Kidney tubule cell (primary cell): ENCODE measurements around the gene SERPINA3.
A peak's percentile ranks its signal among the peaks of the same experiment; 100 is the strongest.

Experiments used
- DNase-seq: peaks from one replicate; pipeline ENCODE4 v3.0.0-alpha.2; 2018; ENCODE audit warnings: low spot score

Gene SERPINA3

GRCh38 chr14:94655169-94655710 is 43.0 kb downstream of the SERPINA3 start:
- no peak for DNase-seq

- no peak for DNase-seq
These were observed 43.9 kb downstream of the SERPINA3 start for GRCh38 chr14:94656043-94656442.

- no peak for DNase-seq
These were observed 47.1 kb downstream of the SERPINA3 start for GRCh38 chr14:94659256-94659655.

DNA sequence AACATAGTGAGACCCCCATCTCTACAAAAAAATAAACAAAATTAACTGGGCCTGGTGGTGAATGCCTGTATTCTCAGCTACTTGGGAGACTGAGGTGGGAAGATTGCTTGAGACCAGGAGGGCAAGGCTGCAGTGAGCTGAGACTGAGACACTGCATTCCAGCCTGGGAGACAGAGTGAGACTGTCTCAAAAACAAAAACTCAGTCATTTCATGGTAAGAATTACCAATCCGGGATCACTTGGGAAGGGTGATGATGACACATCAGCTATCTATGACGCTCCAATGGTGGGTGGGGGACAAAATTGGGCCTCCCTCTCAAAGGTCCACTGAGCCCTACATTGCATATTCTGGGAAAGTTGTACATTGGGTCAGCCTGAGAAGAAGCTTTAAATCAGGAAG is 47.7 kb downstream of the SERPINA3 start:
- no peak for DNase-seq

DNA sequence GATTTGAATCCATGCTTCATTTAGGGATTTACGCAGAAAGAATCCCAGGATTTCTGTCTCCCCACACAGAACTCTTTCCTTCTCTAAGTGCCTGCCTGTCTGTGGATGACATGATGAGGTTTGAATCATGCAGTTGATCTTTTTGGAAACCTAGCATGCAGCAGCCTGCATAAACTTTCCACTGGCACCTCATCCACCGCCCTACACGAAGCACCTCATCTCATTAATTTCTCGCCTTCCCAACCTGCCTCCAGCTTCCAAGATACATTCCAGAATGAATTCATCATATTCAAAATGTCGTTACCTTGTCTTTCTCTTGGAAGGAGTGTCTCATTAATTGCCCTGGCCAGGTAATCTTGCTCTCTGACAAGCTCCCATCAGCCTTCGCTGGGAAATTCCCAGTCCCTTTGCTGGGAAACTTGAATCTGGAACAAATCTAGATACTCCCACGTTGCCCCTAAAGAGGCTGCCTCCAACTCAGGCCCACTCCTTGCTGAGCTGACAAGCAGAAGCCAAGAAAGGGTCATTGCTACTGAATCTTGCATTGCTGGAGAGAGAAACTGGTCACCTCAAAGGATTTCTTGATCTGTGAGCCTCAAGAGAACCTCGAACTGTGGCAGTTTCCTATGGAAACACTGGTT is 48.2 kb downstream of the SERPINA3 start:
- DNase-seq: no peak

DNA sequence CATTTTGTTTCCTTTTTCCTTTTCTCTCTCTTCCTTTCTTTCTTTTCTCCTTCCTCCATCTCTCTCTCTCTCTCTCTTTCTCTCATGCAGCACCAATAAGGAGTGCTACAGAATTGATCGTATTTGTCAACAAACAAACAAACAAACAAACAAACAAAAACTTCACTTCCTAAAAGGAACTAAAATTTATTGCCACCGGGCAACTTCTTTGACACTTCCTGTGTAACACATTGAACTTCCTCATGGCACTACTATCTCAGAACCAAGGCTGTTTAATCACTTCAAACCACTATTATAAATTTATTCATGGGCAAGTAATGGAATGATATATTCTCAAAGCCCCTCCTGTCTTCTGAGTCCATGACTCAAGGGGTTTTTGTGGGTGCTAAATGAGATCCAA is 51.3 kb downstream of the SERPINA3 start:
- no peak for DNase-seq

DNA sequence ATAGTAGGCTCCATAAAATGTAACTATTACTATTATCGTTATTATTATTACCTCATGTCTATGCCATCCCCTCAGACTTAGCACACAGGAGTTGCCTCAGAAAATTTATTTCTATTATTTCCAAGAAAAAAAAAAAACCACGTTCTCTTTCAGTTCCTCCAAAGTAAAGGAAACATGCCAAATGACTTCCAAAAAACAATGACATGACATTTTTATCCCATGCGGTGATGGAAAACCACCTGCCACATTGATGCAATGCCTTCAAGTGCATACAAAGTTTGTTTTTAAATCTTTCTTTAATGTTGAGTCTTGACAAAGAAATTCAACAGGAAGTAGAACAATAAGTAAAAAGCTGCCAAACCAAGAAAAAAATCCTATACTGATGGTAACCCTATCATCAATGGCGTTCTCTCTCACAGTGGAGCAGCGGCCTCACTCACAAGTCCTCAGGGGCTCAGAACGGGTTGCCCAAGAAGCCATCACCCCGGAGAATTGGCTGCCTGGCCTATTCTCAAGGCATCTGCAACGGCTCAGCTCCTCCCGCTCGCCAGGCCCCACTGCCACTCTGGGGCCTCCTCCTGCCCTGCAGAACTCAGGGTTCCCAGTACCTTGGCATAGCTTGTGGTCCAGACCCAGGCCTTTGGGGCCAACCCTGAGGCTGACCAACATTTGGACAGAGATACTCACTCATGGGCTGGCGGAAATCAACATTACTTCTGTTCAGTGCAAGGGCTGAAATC is 51.9 kb downstream of the SERPINA3 start:
- DNase-seq: no peak

GRCh38 chr14:94665121-94665520 is 52.9 kb downstream of the SERPINA3 start:
- DNase-seq: no peak

DNA sequence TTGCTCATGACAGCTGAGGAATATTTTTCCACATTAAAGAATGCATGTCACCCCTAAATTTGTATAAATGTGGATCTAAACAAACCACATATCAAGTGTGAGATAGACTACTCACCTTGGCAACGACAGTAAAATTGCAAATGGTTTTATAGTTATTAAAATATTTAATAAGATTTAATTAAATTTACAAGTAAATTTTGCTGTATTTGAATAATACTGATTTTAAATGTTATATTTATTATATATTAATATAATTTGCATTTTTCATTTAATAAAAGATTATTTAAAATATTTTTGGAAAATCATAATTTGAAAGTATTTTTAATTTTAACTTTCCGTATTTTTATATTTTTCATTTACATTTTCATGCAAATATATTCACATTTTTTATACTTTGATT is 53.4 kb downstream of the SERPINA3 start:
- DNase-seq: no peak

- DNase-seq: no peak
These were observed 58.6 kb downstream of the SERPINA3 start for GRCh38 chr14:94670692-94671285.

- DNase-seq: peak; percentile 21
These were observed 59.8 kb downstream of the SERPINA3 start for GRCh38 chr14:94671870-94672444.

GRCh38 chr14:94673071-94673470 is 60.9 kb downstream of the SERPINA3 start:
- no peak for DNase-seq
